Activated CD4-positive, alpha-beta memory T cell treated with anti-CD3 and anti-CD28 coated beads for 36 hours (primary cell): ENCODE data around the gene CA6. TPM values are rescaled to one million over a fixed set of nuclear protein-coding genes. Genes with fewer than 3 reads are reported as not detected.
"Not testable (repeated sequence)": the region's sequence is repeated elsewhere in the genome, so short reads cannot be mapped to it uniquely, and the experiment has no call there.

Experiments
- CTCF ChIA-PET: fragments of 350-600 bp; sonication (Branson Sonifier 250); formaldehyde crosslinking; loops from one replicate; lab custom pipeline; 2021; ENCODE audit warnings: antibody characterized with exemption, inconsistent platforms; lab: Charles Lee
- POLR2A ChIA-PET: fragments of 350-600 bp; sonication (Branson Sonifier 250); formaldehyde crosslinking; loops from one replicate; lab custom pipeline; 2021; ENCODE audit warnings: antibody characterized with exemption; lab: Charles Lee
- DNase-seq: peaks from one replicate; pipeline ENCODE4 v3.0.0-alpha.2; 2020
- H3K27ac Mint-ChIP-seq: one replicate; pipeline ENCODE4 v1.8.0; 2021; ENCODE audit warnings: mixed read lengths
- H3K27me3 Mint-ChIP-seq: one replicate; pipeline ENCODE4 v1.8.0; 2021; ENCODE audit warnings: mixed read lengths
- H3K36me3 Mint-ChIP-seq: one replicate; pipeline ENCODE4 v1.8.0; 2021; ENCODE audit warnings: mixed read lengths
- H3K4me1 Mint-ChIP-seq: one replicate; pipeline ENCODE4 v1.8.0; 2021; ENCODE audit warnings: low read depth, mixed read lengths
- H3K4me3 Mint-ChIP-seq: one replicate; pipeline ENCODE4 v1.8.0; 2021; ENCODE audit warnings: mild to moderate bottlenecking, mixed read lengths
- H3K9me3 Mint-ChIP-seq: one replicate; pipeline ENCODE4 v1.8.0; 2021; ENCODE audit warnings: mixed read lengths
- intact Hi-C: fragments of 100-400 bp; cut with micrococcal nuclease; formaldehyde crosslinking; loops from one replicate; pipeline ENCODE4 v1.15.1; 2023
- total RNA-seq, 2 experiments: library from RNA; stranded (reverse); gene quantifications; one replicate each; pipeline ENCODE4 v1.2.3, GENCODE V29; 2021

CA6 gene
- total RNA-seq, 2 experiments from 2014 or later = 0.17 to 0.26 TPM

- no peaks in the 10 kb centered on the region for H3K4me1 Mint-ChIP-seq
- H3K36me3 Mint-ChIP-seq = no peaks in the 10 kb centered on the region
- H3K4me3 Mint-ChIP-seq = no peak overlapping the region
- no peak for DNase-seq
- no peaks in the 10 kb centered on the region for H3K9me3 Mint-ChIP-seq
- ChIA-PET CTCF (interaction anchor here (0.6 to 1.6 kb wide), 2 partner anchors 73 to 75 kb away, joined by 4 to 7 read pairs; no protein-coding TSS in a partner anchor), POLR2A (no interaction called here)
- no peak overlapping the region for H3K27ac Mint-ChIP-seq
- intact Hi-C loops = no loop called here
- no peaks in the 10 kb centered on the region for H3K27me3 Mint-ChIP-seq
Measured at GRCh38 chr1:8930116-8930515, 15.6 kb upstream of the CA6 start.

GRCh38 chr1:8937051-8937450 lies 8.6 kb upstream of the CA6 start:
- DNase-seq, H3K4me3 Mint-ChIP-seq, H3K27me3 Mint-ChIP-seq, H3K27ac Mint-ChIP-seq, intact Hi-C loops, H3K9me3 Mint-ChIP-seq, H3K36me3 Mint-ChIP-seq: not testable (repeated sequence)
- ChIA-PET CTCF (interaction anchor here (0.6 to 1.4 kb wide), 3 partner anchors 18 to 50 kb away, joined by 3 to 4 read pairs (median 4); no protein-coding TSS in a partner anchor), POLR2A (interaction anchor here (1.0 kb wide), 1 partner anchor 50 kb away, joined by 5 read pairs; no protein-coding TSS in a partner anchor)
- peaks cover 38% of the 10 kb centered on the region for H3K4me1 Mint-ChIP-seq

GRCh38 chr1:8937701-8938100 lies 8.0 kb upstream of the CA6 start:
- intact Hi-C loops = no loop called here
- ChIA-PET POLR2A (interaction anchor here (0.7 to 1.0 kb wide), 2 partner anchors 50 to 1048 kb away, joined by 3 to 5 read pairs; no protein-coding TSS in a partner anchor), CTCF (interaction anchor here (0.6 to 3.2 kb wide), 6 partner anchors 18 to 67 kb away, joined by 3 to 12 read pairs (median 6); no protein-coding TSS in a partner anchor)
- Mint-ChIP-seq H3K27ac (peak overlapping the region; percentile 49), H3K27me3 (no peaks in the 10 kb centered on the region), H3K9me3 (no peaks in the 10 kb centered on the region), H3K4me3 (no peak overlapping the region), H3K4me1 (peaks cover 41% of the 10 kb centered on the region), H3K36me3 (no peaks in the 10 kb centered on the region)
- DNase-seq = no peak

GRCh38 chr1:8938232-8938999 lies 7.3 kb upstream of the CA6 start:
- Mint-ChIP-seq H3K9me3 (no peaks in the 10 kb centered on the region), H3K27ac (peak overlapping the region; percentile 49), H3K4me1 (peaks cover 48% of the 10 kb centered on the region), H3K27me3 (no peaks in the 10 kb centered on the region), H3K36me3 (no peaks in the 10 kb centered on the region), H3K4me3 (no peak overlapping the region)
- DNase-seq = no peak
- ChIA-PET POLR2A (interaction anchor here (0.7 to 1.0 kb wide), 2 partner anchors 49 to 1047 kb away, joined by 3 to 5 read pairs; no protein-coding TSS in a partner anchor), CTCF (interaction anchor here (1.5 to 3.2 kb wide), 4 partner anchors 20 to 67 kb away, joined by 8 to 12 read pairs (median 8); no protein-coding TSS in a partner anchor)
- intact Hi-C loops = no loop called here

GRCh38 chr1:8939000-8939265 lies 6.7 kb upstream of the CA6 start:
- Mint-ChIP-seq H3K27ac (peak overlapping the region; percentile 2), H3K4me3 (no peak overlapping the region), H3K27me3 (no peaks in the 10 kb centered on the region), H3K4me1 (peaks cover 53% of the 10 kb centered on the region), H3K36me3 (no peaks in the 10 kb centered on the region), H3K9me3 (no peaks in the 10 kb centered on the region)
- intact Hi-C loops = no loop called here
- POLR2A ChIA-PET = no interaction called here
- CTCF ChIA-PET = interaction anchor here (1.5 to 3.2 kb wide), 4 partner anchors 20 to 66 kb away, joined by 8 to 12 read pairs (median 8); no protein-coding TSS in a partner anchor
- no peak for DNase-seq

GRCh38 chr1:8939362-8939995 lies 6.2 kb upstream of the CA6 start:
- Mint-ChIP-seq H3K27me3 (no peaks in the 10 kb centered on the region), H3K4me1 (peaks cover 56% of the 10 kb centered on the region), H3K27ac (peak overlapping the region; percentile 2), H3K36me3 (no peaks in the 10 kb centered on the region), H3K4me3 (no peak overlapping the region), H3K9me3 (no peaks in the 10 kb centered on the region)
- peak; percentile 35 for DNase-seq
- POLR2A ChIA-PET = no interaction called here
- CTCF ChIA-PET = interaction anchor here (1.5 to 3.2 kb wide), 4 partner anchors 21 to 66 kb away, joined by 8 to 12 read pairs (median 8); no protein-coding TSS in a partner anchor
- intact Hi-C loops = no loop called here

GRCh38 chr1:8941906-8942305 lies 3.8 kb upstream of the CA6 start:
- Mint-ChIP-seq H3K36me3 (no peaks in the 10 kb centered on the region), H3K9me3 (no peaks in the 10 kb centered on the region), H3K27ac (peak overlapping the region; percentile 51), H3K27me3 (no peaks in the 10 kb centered on the region), H3K4me3 (no peak overlapping the region), H3K4me1 (peaks cover 78% of the 10 kb centered on the region)
- POLR2A ChIA-PET = no interaction called here
- no peak for DNase-seq
- CTCF ChIA-PET = interaction anchor here (0.7 to 1.2 kb wide), 5 partner anchors 9 to 63 kb away, joined by 3 to 5 read pairs (median 4); no protein-coding TSS in a partner anchor
- intact Hi-C loops = no loop called here

- intact Hi-C loops = no loop called here
- peak overlapping the region; percentile 24 for H3K27ac Mint-ChIP-seq
- H3K36me3 Mint-ChIP-seq = no peaks in the 10 kb centered on the region
- no peak overlapping the region for H3K4me3 Mint-ChIP-seq
- peaks cover 82% of the 10 kb centered on the region for H3K4me1 Mint-ChIP-seq
- H3K27me3 Mint-ChIP-seq = no peaks in the 10 kb centered on the region
- ChIA-PET CTCF (interaction anchor here (1.0 to 4.7 kb wide), 5 partner anchors 10 to 61 kb away, joined by 3 to 22 read pairs (median 4); no protein-coding TSS in a partner anchor), POLR2A (interaction anchor here (1.1 kb wide), 1 partner anchor 27 kb away, joined by 4 read pairs; no protein-coding TSS in a partner anchor)
- no peaks in the 10 kb centered on the region for H3K9me3 Mint-ChIP-seq
- DNase-seq = no peak
Measured at GRCh38 chr1:8943498-8944405, 1.9 kb upstream of the CA6 start.

- ChIA-PET CTCF (interaction anchor here (0.8 to 4.7 kb wide), 5 partner anchors 16 to 58 kb away, joined by 5 to 22 read pairs (median 6); no protein-coding TSS in a partner anchor), POLR2A (interaction anchor here (0.6 to 2.2 kb wide), 3 partner anchors 16 to 844 kb away, joined by 3 to 9 read pairs (median 4); no protein-coding TSS in a partner anchor)
- Mint-ChIP-seq H3K4me1 (peaks cover 54% of the 10 kb centered on the region), H3K27ac (peak overlapping the region; percentile 96), H3K9me3 (no peaks in the 10 kb centered on the region), H3K36me3 (no peaks in the 10 kb centered on the region), H3K27me3 (no peaks in the 10 kb centered on the region), H3K4me3 (peak overlapping the region; percentile 23)
- intact Hi-C loops = loop anchor here (2.0 kb wide), 1 partner anchor 24 kb away; no protein-coding TSS in a partner anchor
- DNase-seq = peak; percentile 44
Measured at GRCh38 chr1:8947127-8947691, 1.5 kb downstream of the CA6 start.

GRCh38 chr1:8950309-8950708 lies 4.6 kb downstream of the CA6 start:
- intact Hi-C loops = no loop called here
- Mint-ChIP-seq H3K9me3 (no peaks in the 10 kb centered on the region), H3K27me3 (no peaks in the 10 kb centered on the region), H3K27ac (no peak overlapping the region), H3K4me1 (peaks cover 30% of the 10 kb centered on the region), H3K36me3 (no peaks in the 10 kb centered on the region), H3K4me3 (no peak overlapping the region)
- ChIA-PET POLR2A (no interaction called here), CTCF (interaction anchor here (1.1 kb wide), 1 partner anchor 13 kb away, joined by 4 read pairs; no protein-coding TSS in a partner anchor)
- DNase-seq = no peak

- H3K27me3 Mint-ChIP-seq = no peaks in the 10 kb centered on the region
- no peaks in the 10 kb centered on the region for H3K36me3 Mint-ChIP-seq
- no peak overlapping the region for H3K4me3 Mint-ChIP-seq
- CTCF ChIA-PET = interaction anchor here (1.4 kb wide), 1 partner anchor 12 kb away, joined by 5 read pairs; no protein-coding TSS in a partner anchor
- no peak overlapping the region for H3K27ac Mint-ChIP-seq
- intact Hi-C loops = no loop called here
- H3K4me1 Mint-ChIP-seq = peaks cover 21% of the 10 kb centered on the region
- POLR2A ChIA-PET = no interaction called here
- no peak for DNase-seq
- no peaks in the 10 kb centered on the region for H3K9me3 Mint-ChIP-seq
Measured at GRCh38 chr1:8951231-8951630, 5.6 kb downstream of the CA6 start.
